A673 (cell line): ENCODE measurements around the gene FRRS1L.

Experiments
- CTCF ChIP-seq: fragments of 300-800, 200-600 bp; sonication (generic); conservative IDR thresholded peaks from 2 replicates; pipeline ENCODE4 v1.5.1; 2017; ENCODE audit warnings: low read depth, mild to moderate bottlenecking, antibody characterized with exemption, low read length, moderate library complexity, mixed read lengths
- EZH2 ChIP-seq: fragments of 200-600 bp; sonication (generic); IDR thresholded peaks from 2 replicates; pipeline ENCODE4 v1.6.1; 2017; ENCODE audit warnings: borderline replicate concordance, low read depth, mild to moderate bottlenecking, mixed read lengths, antibody characterized with exemption, low read length; ENCODE audit not compliant: poor library complexity, severe bottlenecking

GRCh38 chr9:109132567-109133021 lies 34.5 kb downstream of the FRRS1L start:
- TF ChIP-seq CTCF (no peak), EZH2 (no peak)
